Left ventricle myocardium inferior (tissue), 1 donor: ENCODE measurements around the gene TASOR2. TPM values are rescaled to one million over a fixed set of nuclear protein-coding genes. Genes with fewer than 3 reads are reported as not detected.

ENCODE experiments used
- DNase-seq: peaks from one replicate; pipeline ENCODE4 v3.0.0-alpha.2; 2020
- H3K27ac ChIP-seq: fragments of 200-600 bp; replicated peaks from 2 replicates; pipeline ENCODE4 v1.8.0; 2021
- H3K27me3 ChIP-seq: fragments of 200-600 bp; 2 replicates; pipeline ENCODE4 v1.8.0; 2021; ENCODE audit warnings: low read depth
- H3K36me3 ChIP-seq: fragments of 200-600 bp; 2 replicates; pipeline ENCODE4 v1.8.0; 2021
- H3K4me1 ChIP-seq: fragments of 200-600 bp; 2 replicates; pipeline ENCODE4 v1.8.0; 2021
- H3K4me3 ChIP-seq: fragments of 200-600 bp; 2 replicates; pipeline ENCODE4 v1.8.0; 2021; ENCODE audit warnings: mild to moderate bottlenecking, moderate library complexity
- H3K9me3 ChIP-seq: fragments of 200-600 bp; replicated peaks from 2 replicates; pipeline ENCODE4 v1.8.0; 2021
- intact Hi-C: fragments of 100-400 bp; cut with micrococcal nuclease; formaldehyde crosslinking; loops from one replicate; pipeline ENCODE4 v1.11.0; 2022
- total RNA-seq: library from RNA; stranded (reverse); fragmentation: NEBNext Ultra II Directional; extraction: Animal tissue kit (Norgen Biotek cat#: 25700); gene quantifications from one replicate; pipeline ENCODE4 v1.2.1, GENCODE V29; 2021
- TF ChIP-seq, protein P1 (sequence below): fragments of 200-600 bp; IDR thresholded peaks from 2 replicates; pipeline ENCODE4 v1.8.0; 2021; ENCODE audit warnings: antibody characterized with exemption, mild to moderate bottlenecking, borderline replicate concordance
- donor health status: DM: no; HTN: yes; CAD: no; lungs with severe emphysema.

TASOR2 gene
- total RNA-seq, 1 donor from 2014 or later: 39.9 TPM

DNA sequence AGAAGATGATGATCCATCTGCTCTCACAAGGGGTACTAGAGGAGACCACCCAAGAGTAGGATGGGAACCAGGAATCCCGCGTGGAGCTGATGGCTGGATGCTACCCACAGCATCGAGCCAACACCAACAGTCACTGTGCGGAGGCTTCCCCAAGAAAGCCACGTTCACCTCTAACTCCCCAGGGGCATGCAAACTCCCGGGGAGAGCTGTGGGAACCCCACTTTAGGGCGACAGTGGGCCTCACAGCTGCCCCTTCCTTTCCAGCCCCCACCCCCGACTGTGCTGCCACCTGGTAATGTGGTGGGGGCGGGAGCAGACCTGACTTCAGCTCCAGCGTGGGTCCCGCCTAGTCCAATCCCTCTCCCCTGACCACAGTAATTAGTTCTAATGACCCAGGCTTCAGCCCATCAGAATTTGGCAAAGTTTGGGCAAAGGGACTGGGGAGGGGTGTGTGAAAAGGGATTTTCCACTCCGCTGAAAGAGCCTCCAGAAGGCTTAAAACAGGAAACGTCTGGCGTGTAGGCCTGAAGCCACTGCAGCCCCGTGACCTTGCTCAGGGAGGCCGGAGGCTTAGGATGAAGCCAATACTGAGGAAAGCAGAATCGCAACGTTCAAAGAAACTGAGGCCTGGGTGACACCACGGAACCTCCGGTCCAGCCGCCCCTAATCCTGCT lies 38.6 kb upstream of the TASOR2 start:
- Histone ChIP-seq H3K9me3 (no peaks in the 10 kb centered on the region), H3K27ac (peak overlapping the region; percentile 85), H3K4me1 (peaks cover 44% of the 10 kb centered on the region), H3K27me3 (no peaks in the 10 kb centered on the region), H3K4me3 (no peak overlapping the region), H3K36me3 (peaks cover 53% of the 10 kb centered on the region)
- TF ChIP-seq, protein P1, sequence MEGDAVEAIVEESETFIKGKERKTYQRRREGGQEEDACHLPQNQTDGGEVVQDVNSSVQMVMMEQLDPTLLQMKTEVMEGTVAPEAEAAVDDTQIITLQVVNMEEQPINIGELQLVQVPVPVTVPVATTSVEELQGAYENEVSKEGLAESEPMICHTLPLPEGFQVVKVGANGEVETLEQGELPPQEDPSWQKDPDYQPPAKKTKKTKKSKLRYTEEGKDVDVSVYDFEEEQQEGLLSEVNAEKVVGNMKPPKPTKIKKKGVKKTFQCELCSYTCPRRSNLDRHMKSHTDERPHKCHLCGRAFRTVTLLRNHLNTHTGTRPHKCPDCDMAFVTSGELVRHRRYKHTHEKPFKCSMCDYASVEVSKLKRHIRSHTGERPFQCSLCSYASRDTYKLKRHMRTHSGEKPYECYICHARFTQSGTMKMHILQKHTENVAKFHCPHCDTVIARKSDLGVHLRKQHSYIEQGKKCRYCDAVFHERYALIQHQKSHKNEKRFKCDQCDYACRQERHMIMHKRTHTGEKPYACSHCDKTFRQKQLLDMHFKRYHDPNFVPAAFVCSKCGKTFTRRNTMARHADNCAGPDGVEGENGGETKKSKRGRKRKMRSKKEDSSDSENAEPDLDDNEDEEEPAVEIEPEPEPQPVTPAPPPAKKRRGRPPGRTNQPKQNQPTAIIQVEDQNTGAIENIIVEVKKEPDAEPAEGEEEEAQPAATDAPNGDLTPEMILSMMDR: no peak
- intact Hi-C loops: no loop called here
- peak; percentile 50 for DNase-seq

DNA sequence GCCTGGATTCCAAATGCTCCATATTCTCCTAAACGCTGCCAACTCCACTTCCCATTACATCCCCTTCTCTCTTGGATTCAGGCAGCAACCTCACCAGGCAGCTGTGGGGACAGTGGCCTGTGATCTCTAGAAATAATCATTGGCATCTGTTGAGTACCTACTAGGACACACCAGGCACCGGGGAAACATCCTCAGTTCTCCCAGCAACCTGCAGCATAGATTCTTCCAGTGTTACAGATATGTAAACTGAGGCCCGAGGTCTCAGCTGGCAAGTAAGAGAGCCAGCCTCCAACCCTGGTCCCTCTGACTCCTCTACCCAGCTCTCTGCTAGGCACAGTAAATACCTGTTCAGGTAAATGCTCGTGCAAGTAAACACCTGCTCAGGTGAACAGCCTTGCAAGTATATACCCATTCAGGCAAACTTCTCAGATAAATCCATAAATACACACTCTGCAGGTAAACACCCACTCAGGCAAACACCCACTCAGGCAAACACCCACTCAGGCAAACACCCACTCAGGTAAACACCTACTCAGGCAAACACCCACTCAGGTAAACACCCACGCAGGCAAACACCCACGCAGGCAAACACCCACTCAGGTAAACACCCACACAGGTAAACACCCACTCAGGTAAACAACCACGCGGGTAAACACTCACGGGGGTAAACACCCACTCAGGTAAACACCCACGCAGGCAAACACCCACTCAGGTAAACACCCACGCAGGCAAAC lies 37.0 kb upstream of the TASOR2 start:
- H3K4me1 ChIP-seq: peaks cover 47% of the 10 kb centered on the region
- TF ChIP-seq, protein P1: no peak

DNA sequence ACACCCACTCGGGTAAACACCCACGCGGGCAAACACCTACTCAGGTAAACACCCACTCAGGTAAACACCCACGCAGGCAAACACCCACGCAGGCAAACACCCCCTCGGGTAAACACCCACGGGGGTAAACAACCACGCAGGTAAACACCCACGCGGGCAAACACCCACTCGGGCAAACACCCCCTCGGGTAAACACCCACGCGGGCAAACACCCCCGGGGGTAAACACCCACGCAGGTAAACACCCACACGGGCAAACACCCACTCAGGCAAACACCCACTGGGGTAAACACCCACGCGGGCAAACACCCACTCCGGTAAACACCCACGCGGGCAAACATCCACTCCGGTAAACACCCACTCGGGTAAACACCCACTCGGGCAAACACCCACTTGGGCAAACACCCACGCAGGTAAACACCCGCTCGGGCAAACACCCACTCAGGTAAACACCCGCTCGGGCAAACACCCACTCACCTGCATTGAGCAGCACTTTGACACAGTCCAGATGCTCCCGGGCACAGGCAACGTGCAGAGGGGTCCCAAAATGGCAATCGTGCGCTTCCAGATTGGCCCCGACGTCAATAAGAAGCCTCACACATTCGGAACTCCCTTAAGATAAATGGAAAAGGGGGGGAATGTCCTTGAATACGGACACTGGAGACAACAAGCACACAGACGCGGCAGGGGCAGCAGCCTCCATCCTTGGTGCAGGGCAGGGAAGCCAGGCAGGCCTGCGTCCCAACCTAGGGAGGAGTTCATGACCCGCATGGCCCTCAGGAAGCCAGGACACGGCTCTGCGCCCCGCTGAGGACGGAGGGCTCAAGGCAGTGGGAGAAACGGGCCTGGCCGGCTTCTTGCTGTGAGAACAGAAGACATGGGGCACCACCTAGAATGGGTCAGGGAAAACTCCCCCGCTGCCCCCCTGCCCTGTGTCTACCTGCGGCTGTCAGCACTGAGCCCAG lies 35.9 kb upstream of the TASOR2 start:
- DNase-seq: no peak
- intact Hi-C loops: no loop called here
- Histone ChIP-seq H3K4me1 (peaks cover 39% of the 10 kb centered on the region), H3K9me3 (no peaks in the 10 kb centered on the region), H3K27me3 (no peaks in the 10 kb centered on the region), H3K27ac (no peak overlapping the region), H3K4me3 (no peak overlapping the region), H3K36me3 (peaks cover 44% of the 10 kb centered on the region)
- TF ChIP-seq, protein P1: no peak

More for the DNA sequence above, 37.0 kb upstream of the TASOR2 start:
- no peaks in the 10 kb centered on the region for H3K9me3 ChIP-seq
- H3K27ac ChIP-seq: peak overlapping the region; percentile 85
- DNase-seq: no peak
- H3K4me3 ChIP-seq: no peak overlapping the region
- H3K27me3 ChIP-seq: no peaks in the 10 kb centered on the region
- intact Hi-C loops: no loop called here
- H3K36me3 ChIP-seq: peaks cover 45% of the 10 kb centered on the region

DNA sequence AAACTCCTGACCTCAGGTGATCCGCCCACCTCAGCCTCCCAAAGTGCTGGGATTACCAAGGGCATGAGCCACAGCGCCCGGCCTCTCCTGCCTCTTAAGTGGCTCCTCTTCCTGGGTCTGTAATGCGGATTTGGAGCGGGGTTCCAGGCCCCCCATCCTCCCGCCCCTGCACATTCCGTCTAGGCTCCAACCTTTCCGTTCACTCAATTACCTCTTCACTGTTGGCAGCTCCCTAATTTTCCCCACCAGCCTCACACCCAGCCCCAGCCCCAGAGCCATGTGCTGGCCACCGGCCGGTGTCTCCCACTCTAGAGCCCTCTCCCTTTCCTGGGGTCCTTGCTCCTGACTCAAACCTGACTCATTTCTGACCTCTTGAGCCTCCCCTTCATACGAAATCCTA lies 34.9 kb upstream of the TASOR2 start:
- DNase-seq: no peak
- peaks cover 29% of the 10 kb centered on the region for H3K4me1 ChIP-seq
- H3K36me3 ChIP-seq: peaks cover 34% of the 10 kb centered on the region
- H3K27me3 ChIP-seq: no peaks in the 10 kb centered on the region
- no peaks in the 10 kb centered on the region for H3K9me3 ChIP-seq
- intact Hi-C loops: no loop called here
- H3K27ac ChIP-seq: no peak overlapping the region
- TF ChIP-seq, protein P1: no peak
- H3K4me3 ChIP-seq: no peak overlapping the region

DNA sequence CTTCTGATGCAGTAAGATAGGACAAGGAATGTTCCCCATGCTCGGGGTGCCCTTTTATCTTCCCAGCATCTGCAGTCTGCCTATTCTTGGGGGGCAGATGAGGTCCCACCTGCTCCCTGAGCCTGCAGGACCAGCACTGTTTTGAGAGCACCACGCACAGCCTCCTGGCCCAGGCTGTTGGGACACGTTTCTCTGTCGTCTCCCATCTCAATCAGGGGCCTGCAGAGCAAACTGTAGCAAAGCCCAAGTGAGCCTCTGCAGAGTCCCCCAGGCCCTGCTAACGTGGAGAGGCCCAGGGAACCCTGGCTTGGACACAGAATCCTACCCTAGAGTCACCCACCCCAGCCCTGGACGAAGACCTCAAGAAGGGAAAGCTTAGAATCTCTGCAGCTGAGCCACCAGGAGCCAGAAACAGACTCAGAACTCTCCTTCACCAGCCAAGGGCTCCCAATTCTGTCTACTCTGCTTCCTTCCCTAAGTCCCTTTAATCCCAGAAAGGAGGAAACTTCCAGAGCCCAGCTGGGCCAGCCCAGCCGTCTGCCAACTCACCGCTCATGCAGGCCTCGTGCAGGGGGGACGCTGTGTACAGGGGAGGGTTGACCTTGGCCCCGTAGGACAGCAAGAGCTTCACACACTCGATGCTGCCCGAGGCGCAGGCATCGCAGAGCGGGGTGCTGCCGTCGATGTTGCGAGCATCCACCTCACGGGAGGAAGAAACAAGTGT lies 33.8 kb upstream of the TASOR2 start:
- TF ChIP-seq, protein P1: no peak
- intact Hi-C loops: no loop called here
- no peaks in the 10 kb centered on the region for H3K9me3 ChIP-seq
- peaks cover 18% of the 10 kb centered on the region for H3K4me1 ChIP-seq
- no peak for DNase-seq
- H3K4me3 ChIP-seq: no peak overlapping the region
- peak overlapping the region; percentile 48 for H3K27ac ChIP-seq
- peaks cover 33% of the 10 kb centered on the region for H3K36me3 ChIP-seq
- no peaks in the 10 kb centered on the region for H3K27me3 ChIP-seq
